ENCODE data around the gene RIPK1.

Gene RIPK1

DNA sequence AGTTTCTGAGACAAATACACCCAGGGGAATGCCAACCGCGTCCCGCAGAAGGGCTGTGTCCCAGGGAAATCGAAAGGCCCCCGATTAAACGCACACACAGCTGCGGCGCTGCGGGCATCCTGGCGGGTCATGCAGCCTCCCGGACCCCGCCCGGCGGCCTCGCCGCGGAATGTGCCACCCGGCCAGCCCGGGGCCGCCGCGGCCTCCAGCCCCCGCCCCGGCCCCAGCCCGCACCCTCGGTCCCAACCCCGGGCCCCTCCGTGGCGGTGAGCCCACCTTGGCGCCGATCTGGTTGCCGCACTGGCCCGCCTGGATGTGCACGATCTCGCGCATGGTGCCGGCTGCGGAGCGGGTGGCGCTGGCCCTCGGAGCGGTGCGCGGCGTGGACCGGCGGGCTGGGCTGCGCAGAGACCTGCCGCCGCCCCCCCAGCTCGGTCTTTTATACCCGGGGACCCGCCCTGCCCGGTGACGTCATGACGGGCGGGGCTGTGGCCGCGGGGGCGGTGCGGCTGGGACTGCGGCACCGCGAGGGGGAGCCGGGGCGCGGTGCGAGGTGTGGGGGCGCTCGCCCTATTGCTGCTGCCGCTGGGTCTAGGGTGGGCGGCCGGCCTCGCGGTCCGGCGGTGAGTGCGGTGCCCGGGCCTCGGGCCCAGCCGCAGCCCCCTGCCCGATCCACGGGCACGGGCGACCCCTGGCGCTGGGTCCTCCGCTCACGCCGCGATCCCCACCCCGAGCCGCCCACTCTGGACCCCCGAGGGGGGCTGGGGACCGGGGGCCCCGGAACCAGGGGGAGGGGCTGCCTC is 89.0 kb downstream of the RIPK1 start, which contains the start of gene TUBB2A:
Gene TUBB2A (minus strand): TSS at position 414 of the 803 bp plus-strand sequence. CDS start 81 bp downstream, at position 333.
- H3K79me1 ChIP-seq (ENCODE audit: low read length), result peaks cover 7% of the 10 kb centered on the region
- DNase-seq, result peak; percentile 85
- H3K4ac ChIP-seq (ENCODE audit: low read depth, low read length), result peak within 1 kb of the TSS; percentile 99
- H4K8ac ChIP-seq (ENCODE audit: low read depth, low read length), result peak within 1 kb of the TSS; percentile 95
- H4K5ac ChIP-seq (ENCODE audit: low read length), result no peak within 1 kb of the TSS
- H3K36me3 ChIP-seq (ENCODE audit: control insufficient read depth, insufficient read depth, low read length), result peaks cover 4% of the 10 kb centered on the region
- peak within 1 kb of the TSS; percentile 98 for H3K18ac ChIP-seq (ENCODE audit: low read length)
- H3K27me3 ChIP-seq (ENCODE audit: insufficient read depth, low read length, poor library complexity), result no peaks in the 10 kb centered on the region
- peaks cover 9% of the 10 kb centered on the region for H3K4me1 ChIP-seq (ENCODE audit: control insufficient read depth, low read depth, low read length)
- H3K4me2 ChIP-seq (ENCODE audit: low read length), result peak within 1 kb of the TSS; percentile 69
- H3K4me3 ChIP-seq (ENCODE audit: low read length), result peak within 1 kb of the TSS; percentile 97
- peak within 1 kb of the TSS; percentile 95 for H3K56ac ChIP-seq (ENCODE audit: low read length)
- no peak within 1 kb of the TSS for H2AK5ac ChIP-seq (ENCODE audit: low read length)
- H3K27ac ChIP-seq (ENCODE audit: low read depth, low read length), result peak within 1 kb of the TSS; percentile 85
- peak within 1 kb of the TSS; percentile 21 for H2BK5ac ChIP-seq (ENCODE audit: low read length)
- peak within 1 kb of the TSS; percentile 27 for H2BK15ac ChIP-seq (replicated peaks; ENCODE audit: low read depth)
- H2BK120ac ChIP-seq (ENCODE audit: low read depth, low read length), result peak within 1 kb of the TSS; percentile 99
- peaks cover 23% of the 10 kb centered on the region for H3K79me2 ChIP-seq (ENCODE audit: control insufficient read depth, insufficient read depth, low read length)
- H3K23ac ChIP-seq (ENCODE audit: low read length), result no peak within 1 kb of the TSS
- no CpG with 5 or more reads among the region's 95 CpGs for WGBS (ENCODE audit: extremely low coverage, insufficient coverage, low lambda C conversion rate)
- peak within 1 kb of the TSS; percentile 96 for H3K9ac ChIP-seq (ENCODE audit: low read length)

DNA sequence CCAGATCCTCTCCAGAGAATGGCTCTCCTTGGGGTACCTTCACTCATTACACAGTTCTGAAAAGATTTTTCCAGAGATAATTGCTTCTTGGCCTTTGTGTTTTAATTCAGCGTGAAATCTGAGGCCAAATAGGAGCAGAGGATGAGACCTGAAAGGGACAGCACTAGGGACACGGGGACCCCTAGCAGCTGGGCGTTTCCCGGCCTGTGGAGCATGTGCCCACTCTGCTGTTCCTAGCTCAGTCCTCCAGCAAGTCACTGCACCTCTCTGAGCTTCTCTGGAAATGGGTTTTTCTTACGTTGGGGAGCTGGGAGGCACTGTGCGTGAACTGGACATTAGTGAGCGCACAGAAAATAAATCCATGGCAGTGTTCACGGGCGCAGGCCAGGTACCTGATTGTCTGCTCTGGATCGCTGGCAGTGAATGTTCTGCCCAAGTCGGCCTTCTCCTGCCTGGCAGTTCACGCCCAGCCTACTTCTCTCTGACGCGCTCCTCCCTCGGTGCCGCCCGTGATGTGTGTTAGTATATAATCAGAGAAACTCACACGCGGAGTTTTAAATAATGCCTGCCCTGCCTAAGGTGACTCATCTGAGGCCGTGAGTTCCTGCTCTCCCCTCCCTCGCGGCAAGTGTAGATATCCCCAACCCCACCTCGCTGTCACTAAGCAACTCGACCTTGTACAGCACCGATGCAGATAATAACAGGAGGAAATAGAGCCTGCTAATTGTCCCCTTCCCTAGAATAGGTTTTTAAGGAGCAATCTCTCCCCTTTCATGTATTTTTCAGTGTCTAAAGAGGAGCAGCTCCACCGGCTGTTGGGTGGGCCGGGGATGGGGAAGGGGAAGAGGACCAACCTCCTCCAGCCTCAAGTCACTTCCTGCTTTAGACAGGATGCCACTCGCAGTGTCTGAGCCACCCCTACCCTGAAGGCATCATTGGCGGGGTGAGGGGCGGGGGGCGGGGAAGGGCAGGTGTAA is 91.8 kb downstream of the RIPK1 start:
- Histone ChIP-seq H3K23ac (ENCODE audit: low read length) (peak overlapping the region; percentile 59), H4K5ac (ENCODE audit: low read length) (no peak overlapping the region), H2BK5ac (ENCODE audit: low read length) (peak overlapping the region; percentile 61), H3K56ac (ENCODE audit: low read length) (peak overlapping the region; percentile 81), H2BK120ac (ENCODE audit: low read depth, low read length) (peak overlapping the region; percentile 10), H3K79me2 (ENCODE audit: control insufficient read depth, insufficient read depth, low read length) (peaks cover 25% of the 10 kb centered on the region), H2BK15ac (replicated peaks; ENCODE audit: low read depth) (no peak overlapping the region), H3K79me1 (ENCODE audit: low read length) (peaks cover 7% of the 10 kb centered on the region), H3K27me3 (ENCODE audit: insufficient read depth, low read length, poor library complexity) (no peaks in the 10 kb centered on the region), H3K4me3 (ENCODE audit: low read length) (no peak overlapping the region), H2AK5ac (ENCODE audit: low read length) (peak overlapping the region; percentile 14), H3K4me1 (ENCODE audit: control insufficient read depth, low read depth, low read length) (peaks cover 20% of the 10 kb centered on the region), H4K8ac (ENCODE audit: low read depth, low read length) (no peak overlapping the region), H3K4me2 (ENCODE audit: low read length) (peak overlapping the region; percentile 19), H3K27ac (ENCODE audit: low read depth, low read length) (peak overlapping the region; percentile 84), H3K36me3 (ENCODE audit: control insufficient read depth, insufficient read depth, low read length) (peaks cover 4% of the 10 kb centered on the region), H3K4ac (ENCODE audit: low read depth, low read length) (peak overlapping the region; percentile 59), H3K18ac (ENCODE audit: low read length) (peak overlapping the region; percentile 42), H3K9ac (ENCODE audit: low read length) (peak overlapping the region; percentile 64)
- DNase-seq, result peak; percentile 83
- WGBS (ENCODE audit: extremely low coverage, insufficient coverage, low lambda C conversion rate), result no CpG with 5 or more reads among the region's 31 CpGs

DNA sequence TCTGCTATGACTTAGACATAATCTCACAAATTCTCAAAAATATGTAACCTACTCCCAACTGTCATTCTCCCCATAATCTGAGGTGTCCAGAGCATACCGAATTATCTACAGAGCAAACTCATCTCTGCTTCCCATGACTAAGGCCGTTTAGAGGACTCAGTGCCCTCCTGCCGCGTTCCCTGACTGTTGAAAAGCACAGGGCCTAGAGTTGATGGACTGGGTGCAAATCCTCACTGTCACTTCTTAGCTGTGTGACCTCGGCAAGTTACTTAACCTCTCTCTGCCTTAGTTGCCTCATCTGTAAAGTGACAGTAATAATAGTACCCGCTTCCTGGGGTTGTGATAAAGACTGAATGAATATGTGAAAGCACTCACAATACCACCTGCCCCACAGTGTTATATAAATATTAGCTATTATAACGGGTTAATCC is 93.8 kb downstream of the RIPK1 start:
- Histone ChIP-seq H2BK15ac (replicated peaks; ENCODE audit: low read depth) (no peak overlapping the region), H2AK5ac (ENCODE audit: low read length) (no peak overlapping the region), H3K56ac (ENCODE audit: low read length) (peak overlapping the region; percentile 99), H3K9ac (ENCODE audit: low read length) (peak overlapping the region; percentile 97), H3K79me2 (ENCODE audit: control insufficient read depth, insufficient read depth, low read length) (peaks cover 9% of the 10 kb centered on the region), H3K36me3 (ENCODE audit: control insufficient read depth, insufficient read depth, low read length) (no peaks in the 10 kb centered on the region), H3K27me3 (ENCODE audit: insufficient read depth, low read length, poor library complexity) (no peaks in the 10 kb centered on the region), H2BK5ac (ENCODE audit: low read length) (no peak overlapping the region), H3K4me3 (ENCODE audit: low read length) (peak overlapping the region; percentile 76), H3K4ac (ENCODE audit: low read depth, low read length) (peak overlapping the region; percentile 99), H4K5ac (ENCODE audit: low read length) (no peak overlapping the region), H4K8ac (ENCODE audit: low read depth, low read length) (no peak overlapping the region), H3K4me1 (ENCODE audit: control insufficient read depth, low read depth, low read length) (peaks cover 30% of the 10 kb centered on the region), H3K4me2 (ENCODE audit: low read length) (peak overlapping the region; percentile 71), H3K27ac (ENCODE audit: low read depth, low read length) (peak overlapping the region; percentile 99), H3K79me1 (ENCODE audit: low read length) (peaks cover 2% of the 10 kb centered on the region), H3K23ac (ENCODE audit: low read length) (no peak overlapping the region), H3K18ac (ENCODE audit: low read length) (peak overlapping the region; percentile 100), H2BK120ac (ENCODE audit: low read depth, low read length) (no peak overlapping the region)
- DNase-seq, result peak; percentile 77
- WGBS (ENCODE audit: extremely low coverage, insufficient coverage, low lambda C conversion rate), result no CpG with 5 or more reads among the region's 7 CpGs

DNA sequence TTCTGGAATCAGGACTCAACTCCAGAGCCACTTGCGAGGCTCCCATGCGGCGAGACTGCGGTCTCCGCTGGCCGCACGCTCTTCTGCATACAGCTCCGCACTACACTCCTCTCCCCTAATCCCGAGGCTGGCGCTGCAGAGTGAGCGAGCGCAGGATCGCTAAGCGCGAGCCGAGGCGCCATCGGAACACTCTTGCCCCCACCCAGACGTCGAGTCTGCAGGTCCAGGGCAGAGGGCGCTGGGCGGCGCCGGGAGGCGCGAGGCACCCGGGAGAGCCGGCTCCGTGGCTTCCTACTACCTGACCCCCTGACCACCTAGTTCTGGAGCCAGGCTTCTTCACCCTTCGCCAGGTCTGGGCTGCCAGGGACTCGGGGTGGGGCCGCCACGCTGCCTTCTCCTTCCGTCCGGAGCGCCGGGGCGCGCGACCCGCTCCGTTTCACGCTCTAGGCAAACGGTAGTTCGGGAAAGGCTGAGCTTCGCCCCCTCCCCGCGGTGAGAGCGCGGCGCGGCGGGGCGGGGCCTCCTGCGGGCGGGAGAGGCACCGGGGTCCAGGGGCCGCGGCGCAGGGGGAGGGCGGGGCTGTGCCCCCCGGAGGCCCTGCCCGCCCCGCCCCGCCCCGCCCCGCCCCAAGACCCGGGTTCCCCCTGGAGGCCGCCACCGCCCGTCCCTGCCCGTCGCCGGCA is 94.4 kb downstream of the RIPK1 start:
- Histone ChIP-seq H3K56ac (ENCODE audit: low read length) (peak overlapping the region; percentile 99), H3K79me2 (ENCODE audit: control insufficient read depth, insufficient read depth, low read length) (peaks cover 7% of the 10 kb centered on the region), H3K23ac (ENCODE audit: low read length) (peak overlapping the region; percentile 100), H2BK120ac (ENCODE audit: low read depth, low read length) (peak overlapping the region; percentile 94), H3K27me3 (ENCODE audit: insufficient read depth, low read length, poor library complexity) (no peaks in the 10 kb centered on the region), H3K4me1 (ENCODE audit: control insufficient read depth, low read depth, low read length) (peaks cover 30% of the 10 kb centered on the region), H3K18ac (ENCODE audit: low read length) (peak overlapping the region; percentile 100), H2BK5ac (ENCODE audit: low read length) (peak overlapping the region; percentile 92), H3K9ac (ENCODE audit: low read length) (peak overlapping the region; percentile 97), H3K27ac (ENCODE audit: low read depth, low read length) (peak overlapping the region; percentile 99), H4K5ac (ENCODE audit: low read length) (no peak overlapping the region), H3K79me1 (ENCODE audit: low read length) (peaks cover 2% of the 10 kb centered on the region), H3K4ac (ENCODE audit: low read depth, low read length) (peak overlapping the region; percentile 99), H4K8ac (ENCODE audit: low read depth, low read length) (peak overlapping the region; percentile 41), H3K36me3 (ENCODE audit: control insufficient read depth, insufficient read depth, low read length) (no peaks in the 10 kb centered on the region), H2BK15ac (replicated peaks; ENCODE audit: low read depth) (peak overlapping the region; percentile 75), H3K4me3 (ENCODE audit: low read length) (peak overlapping the region; percentile 76), H2AK5ac (ENCODE audit: low read length) (no peak overlapping the region), H3K4me2 (ENCODE audit: low read length) (peak overlapping the region; percentile 71)
- DNase-seq, result peak; percentile 92
- no CpG with 5 or more reads among the region's 74 CpGs for WGBS (ENCODE audit: extremely low coverage, insufficient coverage, low lambda C conversion rate)

DNA sequence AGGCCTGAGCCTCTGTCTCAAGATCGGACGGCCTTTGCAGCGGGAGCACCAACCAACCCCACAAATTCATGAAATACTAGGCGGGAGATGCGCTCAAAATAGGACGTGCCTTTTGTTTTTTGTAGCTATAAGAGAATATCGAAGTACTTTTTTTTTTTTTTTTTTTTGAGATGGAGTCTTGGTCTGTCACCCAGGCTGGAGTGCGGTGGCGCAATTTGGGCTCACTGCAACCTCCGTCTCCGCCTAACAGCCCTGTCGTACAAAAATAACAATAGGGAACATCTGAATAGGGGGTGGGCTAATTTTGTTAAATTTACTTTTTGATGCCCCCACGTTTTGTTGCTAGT is 94.9 kb downstream of the RIPK1 start:
- peak overlapping the region; percentile 90 for H3K56ac ChIP-seq (ENCODE audit: low read length)
- H2BK5ac ChIP-seq (ENCODE audit: low read length), result peak overlapping the region; percentile 93
- peak overlapping the region; percentile 15 for H3K23ac ChIP-seq (ENCODE audit: low read length)
- H4K5ac ChIP-seq (ENCODE audit: low read length), result no peak overlapping the region
- H3K9ac ChIP-seq (ENCODE audit: low read length), result peak overlapping the region; percentile 65
- H3K4me2 ChIP-seq (ENCODE audit: low read length), result peak overlapping the region; percentile 23
- peak overlapping the region; percentile 15 for H2BK15ac ChIP-seq (replicated peaks; ENCODE audit: low read depth)
- H3K79me2 ChIP-seq (ENCODE audit: control insufficient read depth, insufficient read depth, low read length), result peaks cover 7% of the 10 kb centered on the region
- no CpG with 5 or more reads among the region's 13 CpGs for WGBS (ENCODE audit: extremely low coverage, insufficient coverage, low lambda C conversion rate)
- no peaks in the 10 kb centered on the region for H3K36me3 ChIP-seq (ENCODE audit: control insufficient read depth, insufficient read depth, low read length)
- no peak overlapping the region for H2AK5ac ChIP-seq (ENCODE audit: low read length)
- no peak for DNase-seq
- peak overlapping the region; percentile 74 for H3K27ac ChIP-seq (ENCODE audit: low read depth, low read length)
- peaks cover 33% of the 10 kb centered on the region for H3K4me1 ChIP-seq (ENCODE audit: control insufficient read depth, low read depth, low read length)
- H4K8ac ChIP-seq (ENCODE audit: low read depth, low read length), result no peak overlapping the region
- peak overlapping the region; percentile 39 for H2BK120ac ChIP-seq (ENCODE audit: low read depth, low read length)
- H3K18ac ChIP-seq (ENCODE audit: low read length), result peak overlapping the region; percentile 83
- H3K27me3 ChIP-seq (ENCODE audit: insufficient read depth, low read length, poor library complexity), result no peaks in the 10 kb centered on the region
- H3K4me3 ChIP-seq (ENCODE audit: low read length), result no peak overlapping the region
- peaks cover 2% of the 10 kb centered on the region for H3K79me1 ChIP-seq (ENCODE audit: low read length)
- H3K4ac ChIP-seq (ENCODE audit: low read depth, low read length), result peak overlapping the region; percentile 88
